Gastrocnemius medialis (tissue), 4 donors: ENCODE data around the gene LYRM9.
"Not testable (repeated sequence)": the region's sequence is repeated elsewhere in the genome, so short reads cannot be mapped to it uniquely, and the experiment has no call there.

Experiments
- POLR2A ChIP-seq, 2 donors: fragments of 450-650 bp; IDR thresholded peaks; one replicate each; pipeline ENCODE4 v1.6.1; 2017; ENCODE audit warnings: antibody characterized with exemption in 2 of 2, mild to moderate bottlenecking in 2 of 2, moderate library complexity in 2 of 2
- TF ChIP-seq, protein P1 (sequence below), 5 experiments: fragments of 450-650 bp in 3 of 5; fragments of 200-600 bp in 2 of 5; sonication (generic) in 2 of 5; IDR thresholded peaks in 4 of 5; conservative IDR thresholded peaks in 1 of 5; 1 replicate in 4 of 5; 2 replicates in 1 of 5; pipeline ENCODE4 v1.5.1; 2016 to 2019; ENCODE audit warnings: antibody characterized with exemption in 5 of 5, mild to moderate bottlenecking in 3 of 5, moderate library complexity in 3 of 5

DNA sequence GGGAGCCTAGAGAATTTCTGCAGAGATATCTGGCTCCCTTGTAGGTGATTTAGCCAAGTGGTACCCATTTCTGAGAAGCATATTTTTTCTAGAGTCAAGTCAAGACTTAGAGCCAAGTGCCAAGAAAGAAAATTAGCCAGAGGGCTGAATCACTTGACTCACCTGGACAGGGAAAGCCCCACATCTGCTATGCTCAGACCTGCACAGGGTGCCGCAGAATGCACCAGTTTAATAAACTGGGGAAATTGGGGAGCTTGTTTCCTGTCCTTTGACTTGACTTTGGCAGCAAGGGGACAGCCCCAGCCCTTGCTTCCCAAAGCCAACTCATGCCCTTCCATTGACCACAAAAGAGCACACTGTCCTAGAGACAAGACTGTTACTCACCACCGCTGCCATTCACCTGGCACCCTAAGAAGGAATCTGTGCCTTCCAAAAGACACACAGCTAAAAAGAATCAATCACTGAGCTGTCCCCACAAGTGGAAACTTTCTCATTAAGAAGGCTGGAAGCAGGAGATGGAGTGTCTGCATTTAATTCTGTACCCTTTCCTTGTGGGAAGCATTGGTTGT lies 63.9 kb downstream of the LYRM9 start:
- TF ChIP-seq, protein P1, sequence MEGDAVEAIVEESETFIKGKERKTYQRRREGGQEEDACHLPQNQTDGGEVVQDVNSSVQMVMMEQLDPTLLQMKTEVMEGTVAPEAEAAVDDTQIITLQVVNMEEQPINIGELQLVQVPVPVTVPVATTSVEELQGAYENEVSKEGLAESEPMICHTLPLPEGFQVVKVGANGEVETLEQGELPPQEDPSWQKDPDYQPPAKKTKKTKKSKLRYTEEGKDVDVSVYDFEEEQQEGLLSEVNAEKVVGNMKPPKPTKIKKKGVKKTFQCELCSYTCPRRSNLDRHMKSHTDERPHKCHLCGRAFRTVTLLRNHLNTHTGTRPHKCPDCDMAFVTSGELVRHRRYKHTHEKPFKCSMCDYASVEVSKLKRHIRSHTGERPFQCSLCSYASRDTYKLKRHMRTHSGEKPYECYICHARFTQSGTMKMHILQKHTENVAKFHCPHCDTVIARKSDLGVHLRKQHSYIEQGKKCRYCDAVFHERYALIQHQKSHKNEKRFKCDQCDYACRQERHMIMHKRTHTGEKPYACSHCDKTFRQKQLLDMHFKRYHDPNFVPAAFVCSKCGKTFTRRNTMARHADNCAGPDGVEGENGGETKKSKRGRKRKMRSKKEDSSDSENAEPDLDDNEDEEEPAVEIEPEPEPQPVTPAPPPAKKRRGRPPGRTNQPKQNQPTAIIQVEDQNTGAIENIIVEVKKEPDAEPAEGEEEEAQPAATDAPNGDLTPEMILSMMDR (IDR thresholded peaks at IDR 0.05 in 4 of 5, conservative IDR thresholded peaks at IDR 0.05 in 1 of 5), result not testable (repeated sequence)
- not testable (repeated sequence) for TF ChIP-seq POLR2A (IDR thresholded peaks at IDR 0.05)
